Left ventricle myocardium inferior (tissue), 1 donor: Measurements from ENCODE around the gene TMBIM4. TPM values are rescaled to one million over a fixed set of nuclear protein-coding genes. Genes with fewer than 3 reads are reported as not detected.
A peak's percentile ranks its signal among the peaks of the same experiment; 100 is the strongest.

Source experiments
- DNase-seq: peaks from one replicate; pipeline ENCODE4 v3.0.0-alpha.2; 2020
- H3K27ac ChIP-seq: fragments of 200-600 bp; replicated peaks from 2 replicates; pipeline ENCODE4 v1.8.0; 2021
- H3K27me3 ChIP-seq: fragments of 200-600 bp; 2 replicates; pipeline ENCODE4 v1.8.0; 2021; ENCODE audit warnings: low read depth
- H3K36me3 ChIP-seq: fragments of 200-600 bp; 2 replicates; pipeline ENCODE4 v1.8.0; 2021
- H3K4me1 ChIP-seq: fragments of 200-600 bp; 2 replicates; pipeline ENCODE4 v1.8.0; 2021
- H3K4me3 ChIP-seq: fragments of 200-600 bp; 2 replicates; pipeline ENCODE4 v1.8.0; 2021; ENCODE audit warnings: mild to moderate bottlenecking, moderate library complexity
- H3K9me3 ChIP-seq: fragments of 200-600 bp; replicated peaks from 2 replicates; pipeline ENCODE4 v1.8.0; 2021
- intact Hi-C: fragments of 100-400 bp; cut with micrococcal nuclease; formaldehyde crosslinking; loops from one replicate; pipeline ENCODE4 v1.11.0; 2022
- total RNA-seq: library from RNA; stranded (reverse); fragmentation: NEBNext Ultra II Directional; extraction: Animal tissue kit (Norgen Biotek cat#: 25700); gene quantifications from one replicate; pipeline ENCODE4 v1.2.1, GENCODE V29; 2021
- TF ChIP-seq, protein P1 (sequence below): fragments of 200-600 bp; IDR thresholded peaks from 2 replicates; pipeline ENCODE4 v1.8.0; 2021; ENCODE audit warnings: antibody characterized with exemption, mild to moderate bottlenecking, borderline replicate concordance
- donor health status: DM: no; HTN: yes; CAD: no; lungs with severe emphysema.

Gene TMBIM4
- total RNA-seq, 1 donor from 2014 or later: 74.5 TPM

DNA sequence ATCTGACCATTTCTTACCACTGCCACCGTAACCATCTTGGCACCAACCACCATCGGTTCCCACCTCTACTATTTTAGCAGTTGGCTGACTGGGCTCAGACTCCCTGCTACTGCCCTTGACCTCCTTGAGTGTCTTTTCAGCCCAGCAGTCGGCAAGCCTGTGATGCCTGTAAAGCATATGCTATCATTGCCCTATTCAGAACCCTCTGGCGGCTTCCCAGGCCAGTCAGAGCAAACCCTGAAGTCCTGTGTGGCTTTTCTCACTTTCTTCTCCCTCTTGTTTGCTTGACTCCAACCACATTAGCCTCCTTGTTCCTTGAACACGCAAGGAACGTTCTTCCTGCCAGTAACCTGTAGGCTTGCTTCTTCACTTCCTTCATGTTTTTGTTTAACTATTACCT, 25.4 kb upstream of the TMBIM4 start:
- DNase-seq: no peak
- Histone ChIP-seq H3K36me3 (no peaks in the 10 kb centered on the region), H3K27ac (no peak overlapping the region), H3K9me3 (peaks cover 5% of the 10 kb centered on the region), H3K27me3 (no peaks in the 10 kb centered on the region), H3K4me1 (peaks cover 60% of the 10 kb centered on the region), H3K4me3 (no peak overlapping the region)
- TF ChIP-seq, protein P1, sequence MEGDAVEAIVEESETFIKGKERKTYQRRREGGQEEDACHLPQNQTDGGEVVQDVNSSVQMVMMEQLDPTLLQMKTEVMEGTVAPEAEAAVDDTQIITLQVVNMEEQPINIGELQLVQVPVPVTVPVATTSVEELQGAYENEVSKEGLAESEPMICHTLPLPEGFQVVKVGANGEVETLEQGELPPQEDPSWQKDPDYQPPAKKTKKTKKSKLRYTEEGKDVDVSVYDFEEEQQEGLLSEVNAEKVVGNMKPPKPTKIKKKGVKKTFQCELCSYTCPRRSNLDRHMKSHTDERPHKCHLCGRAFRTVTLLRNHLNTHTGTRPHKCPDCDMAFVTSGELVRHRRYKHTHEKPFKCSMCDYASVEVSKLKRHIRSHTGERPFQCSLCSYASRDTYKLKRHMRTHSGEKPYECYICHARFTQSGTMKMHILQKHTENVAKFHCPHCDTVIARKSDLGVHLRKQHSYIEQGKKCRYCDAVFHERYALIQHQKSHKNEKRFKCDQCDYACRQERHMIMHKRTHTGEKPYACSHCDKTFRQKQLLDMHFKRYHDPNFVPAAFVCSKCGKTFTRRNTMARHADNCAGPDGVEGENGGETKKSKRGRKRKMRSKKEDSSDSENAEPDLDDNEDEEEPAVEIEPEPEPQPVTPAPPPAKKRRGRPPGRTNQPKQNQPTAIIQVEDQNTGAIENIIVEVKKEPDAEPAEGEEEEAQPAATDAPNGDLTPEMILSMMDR: no peak
- intact Hi-C loops: no loop called here

DNA sequence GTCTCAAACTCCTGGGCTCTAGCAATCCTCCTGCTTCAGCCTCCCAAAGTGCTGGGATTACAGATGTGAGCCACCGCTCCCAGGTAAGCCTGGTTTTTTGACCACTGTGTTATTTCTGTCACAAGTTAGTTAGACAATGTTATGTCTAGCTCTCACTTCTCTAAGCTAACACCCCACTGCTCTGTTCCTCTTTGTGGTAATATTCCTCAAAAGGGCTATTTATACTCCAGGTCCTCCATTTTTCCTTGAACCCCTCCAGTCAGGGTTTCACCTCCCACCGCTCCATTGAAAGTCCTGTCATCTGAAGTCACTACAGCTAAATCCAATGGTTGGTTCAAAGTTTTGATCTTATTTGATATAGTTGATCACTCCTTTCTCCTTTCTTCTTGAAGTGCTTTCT, 24.3 kb upstream of the TMBIM4 start:
- Histone ChIP-seq H3K4me3 (no peak overlapping the region), H3K9me3 (no peaks in the 10 kb centered on the region), H3K36me3 (no peaks in the 10 kb centered on the region), H3K4me1 (peaks cover 59% of the 10 kb centered on the region), H3K27ac (no peak overlapping the region), H3K27me3 (peaks cover 9% of the 10 kb centered on the region)
- TF ChIP-seq, protein P1: no peak
- intact Hi-C loops: no loop called here
- no peak for DNase-seq

DNA sequence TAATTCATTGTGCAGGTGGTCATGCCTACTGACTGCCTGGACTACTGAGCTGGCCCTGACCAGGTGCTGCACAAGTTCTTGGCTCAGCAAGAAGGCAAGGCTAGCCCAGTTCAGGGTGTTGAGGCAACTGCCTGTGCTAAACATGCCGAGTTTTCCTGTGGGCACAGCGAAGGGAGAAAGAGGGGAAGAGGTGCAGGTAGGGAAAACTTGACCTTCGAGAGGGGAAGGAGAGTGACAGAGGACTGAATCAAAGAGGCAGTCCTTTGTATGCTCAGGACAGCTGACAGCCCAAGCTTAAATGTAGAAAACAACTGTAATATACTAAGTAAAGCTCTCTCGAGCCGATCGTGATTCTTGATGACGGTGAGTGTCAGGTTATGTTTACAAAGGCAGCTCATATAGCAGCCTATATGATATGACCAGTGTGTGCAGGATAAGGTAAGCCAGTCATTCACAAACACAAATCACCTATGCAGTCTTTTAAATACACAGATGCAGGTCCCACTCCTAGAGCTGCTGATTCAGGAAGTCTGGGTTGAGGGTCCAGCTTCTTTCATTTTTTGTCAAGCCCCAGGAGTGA, 21.8 kb upstream of the TMBIM4 start:
- intact Hi-C loops: no loop called here
- DNase-seq: no peak
- H3K4me1 ChIP-seq: peaks cover 43% of the 10 kb centered on the region
- peak overlapping the region; percentile 71 for H3K4me3 ChIP-seq
- no peaks in the 10 kb centered on the region for H3K36me3 ChIP-seq
- no peaks in the 10 kb centered on the region for H3K9me3 ChIP-seq
- H3K27me3 ChIP-seq: peaks cover 20% of the 10 kb centered on the region
- no peak overlapping the region for H3K27ac ChIP-seq
- TF ChIP-seq, protein P1: no peak

DNA sequence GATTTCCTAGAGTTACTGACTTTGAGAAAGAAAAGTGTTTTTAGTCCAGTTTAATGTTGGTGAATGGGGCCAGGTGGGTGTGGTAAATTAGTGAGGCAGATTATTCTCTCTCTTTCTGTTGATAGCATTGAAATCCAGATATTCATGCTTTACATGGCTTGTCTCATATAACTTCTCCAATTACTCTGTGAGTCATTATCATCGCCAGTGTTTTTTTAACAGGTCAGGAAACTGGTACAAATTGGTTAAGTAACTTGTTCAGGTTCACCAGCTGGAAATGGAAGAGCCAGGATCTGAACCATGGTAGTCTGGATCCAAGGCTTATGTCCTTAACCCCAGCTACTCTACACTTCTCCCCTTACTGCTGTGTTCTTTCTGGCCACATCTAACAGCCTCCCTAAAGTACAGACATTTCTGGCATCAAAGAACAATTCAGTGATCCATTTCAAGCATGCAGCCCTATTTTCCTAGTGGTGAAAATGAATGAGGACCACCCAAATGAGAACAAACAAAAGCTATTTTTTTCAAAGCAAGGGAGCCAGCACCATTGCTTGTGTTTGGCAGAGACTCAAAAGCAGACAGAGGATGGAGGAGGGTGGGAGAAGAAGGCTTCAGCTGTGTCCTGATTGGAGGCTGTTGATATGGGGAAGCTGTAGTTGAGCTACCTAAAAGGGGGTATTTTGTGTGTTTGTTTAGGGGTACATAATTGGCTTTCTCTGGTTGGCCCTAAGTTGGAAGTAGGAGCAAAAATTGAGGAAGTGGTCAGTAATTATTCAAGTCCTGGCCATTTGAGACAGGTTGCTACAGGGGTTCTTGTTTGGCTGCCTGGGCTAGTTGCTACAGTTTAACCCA, 20.9 kb upstream of the TMBIM4 start:
- TF ChIP-seq, protein P1: no peak
- Histone ChIP-seq H3K36me3 (no peaks in the 10 kb centered on the region), H3K27ac (peak overlapping the region; percentile 96), H3K9me3 (no peaks in the 10 kb centered on the region), H3K4me1 (peaks cover 35% of the 10 kb centered on the region), H3K27me3 (peaks cover 20% of the 10 kb centered on the region), H3K4me3 (peak overlapping the region; percentile 71)
- DNase-seq: no peak
- intact Hi-C loops: no loop called here

DNA sequence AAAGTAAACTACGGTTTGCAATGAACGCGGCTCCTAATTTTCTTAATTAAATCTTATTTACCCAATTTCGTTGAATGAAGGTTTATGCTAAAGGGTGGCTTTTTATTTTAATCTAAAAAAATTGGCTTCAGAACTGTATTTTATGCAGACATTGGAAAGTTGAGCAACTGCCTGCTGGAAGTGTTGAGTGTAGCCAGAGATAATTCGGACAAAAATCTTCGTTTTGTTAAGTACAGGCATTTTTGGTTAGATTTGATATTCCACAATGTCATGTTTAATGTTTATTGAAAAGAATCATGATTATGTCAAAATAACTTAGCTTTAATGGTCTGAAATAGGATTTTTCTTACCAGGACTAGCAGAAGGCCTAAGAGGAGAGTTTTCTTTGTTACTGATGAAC, 20.1 kb upstream of the TMBIM4 start:
- no peaks in the 10 kb centered on the region for H3K36me3 ChIP-seq
- peak overlapping the region; percentile 71 for H3K4me3 ChIP-seq
- intact Hi-C loops: no loop called here
- peak overlapping the region; percentile 96 for H3K27ac ChIP-seq
- TF ChIP-seq, protein P1: no peak
- H3K9me3 ChIP-seq: no peaks in the 10 kb centered on the region
- peaks cover 20% of the 10 kb centered on the region for H3K27me3 ChIP-seq
- peaks cover 28% of the 10 kb centered on the region for H3K4me1 ChIP-seq
- DNase-seq: no peak
